C4-2B (cell line): Measurements from ENCODE around the gene MARF1.
"Not testable (repeated sequence)": the region's sequence is repeated elsewhere in the genome, so short reads cannot be mapped to it uniquely, and the experiment has no call there.

Experiments used
- CTCF ChIP-seq: fragments of 450-650 bp; conservative IDR thresholded peaks from 2 replicates; pipeline ENCODE4 v1.5.1; 2017; ENCODE audit warnings: mild to moderate bottlenecking
- ZFX ChIP-seq: fragments of 450-650 bp; IDR thresholded peaks from 2 replicates; pipeline ENCODE4 v1.6.1; 2017

- TF ChIP-seq CTCF, ZFX: not testable (repeated sequence)
Observed at GRCh38 chr16:15547072-15547767, 95.7 kb downstream of the MARF1 start.
